ENCODE results near the gene KAZN.
"Not testable (repeated sequence)": the region's sequence is repeated elsewhere in the genome, so short reads cannot be mapped to it uniquely, and the experiment has no call there.

Gene KAZN

GRCh38 chr1:14572861-14573260 is 25.6 kb upstream of the KAZN start:
- peaks cover 10% of the 10 kb centered on the region for H3K9me3 Mint-ChIP-seq
- no peak overlapping the region for H3K4me3 Mint-ChIP-seq
- no peaks in the 10 kb centered on the region for H3K36me3 Mint-ChIP-seq
- ATAC-seq (ENCODE audit: low read depth) (no peak), DNase-seq (ENCODE audit: low spot score in 2 of 2) (no peak)
- no peaks in the 10 kb centered on the region for H3K4me1 Mint-ChIP-seq
- peaks cover 6% of the 10 kb centered on the region for H3K27me3 Mint-ChIP-seq
- no peak overlapping the region for H3K27ac Mint-ChIP-seq

GRCh38 chr1:14576155-14576554 is 22.3 kb upstream of the KAZN start:
- Mint-ChIP-seq H3K4me1 (no peaks in the 10 kb centered on the region), H3K4me3 (no peak overlapping the region), H3K27me3 (peaks cover 7% of the 10 kb centered on the region), H3K9me3 (peaks cover 12% of the 10 kb centered on the region), H3K36me3 (peaks cover under 1% of the 10 kb centered on the region), H3K27ac (no peak overlapping the region)
- ATAC-seq (ENCODE audit: low read depth) = no peak
- no peak for DNase-seq (ENCODE audit: low spot score in 2 of 2)

- H3K4me1 Mint-ChIP-seq = no peaks in the 10 kb centered on the region
- DNase-seq (ENCODE audit: low spot score in 2 of 2) (no peak), ATAC-seq (ENCODE audit: low read depth) (no peak)
- peaks cover 8% of the 10 kb centered on the region for H3K27me3 Mint-ChIP-seq
- peaks cover 17% of the 10 kb centered on the region for H3K9me3 Mint-ChIP-seq
- no peak overlapping the region for H3K27ac Mint-ChIP-seq
- H3K36me3 Mint-ChIP-seq = peaks cover 3% of the 10 kb centered on the region
- H3K4me3 Mint-ChIP-seq = no peak overlapping the region
Observed at GRCh38 chr1:14577261-14577660, 21.2 kb upstream of the KAZN start.

- no peak for DNase-seq (ENCODE audit: low spot score in 2 of 2)
- ATAC-seq (ENCODE audit: low read depth) = no peak
- H3K36me3 Mint-ChIP-seq = peaks cover 3% of the 10 kb centered on the region
- H3K4me3 Mint-ChIP-seq = no peak overlapping the region
- no peak overlapping the region for H3K27ac Mint-ChIP-seq
- H3K27me3 Mint-ChIP-seq = peaks cover 8% of the 10 kb centered on the region
- peaks cover 17% of the 10 kb centered on the region for H3K9me3 Mint-ChIP-seq
- H3K4me1 Mint-ChIP-seq = no peaks in the 10 kb centered on the region
Observed at GRCh38 chr1:14578156-14578555, 20.3 kb upstream of the KAZN start.

GRCh38 chr1:14580295-14580694 is 18.2 kb upstream of the KAZN start:
- not testable (repeated sequence) for H3K36me3 Mint-ChIP-seq; H3K27me3 Mint-ChIP-seq; ATAC-seq (ENCODE audit: low read depth); H3K27ac Mint-ChIP-seq; H3K4me1 Mint-ChIP-seq; DNase-seq (ENCODE audit: low spot score in 2 of 2); H3K4me3 Mint-ChIP-seq
- H3K9me3 Mint-ChIP-seq = peaks cover 13% of the 10 kb centered on the region

- Mint-ChIP-seq H3K27ac (no peak overlapping the region), H3K36me3 (peaks cover 3% of the 10 kb centered on the region), H3K9me3 (peaks cover 13% of the 10 kb centered on the region), H3K27me3 (peaks cover 8% of the 10 kb centered on the region), H3K4me1 (no peaks in the 10 kb centered on the region), H3K4me3 (no peak overlapping the region)
- DNase-seq (ENCODE audit: low spot score in 2 of 2) (no peak), ATAC-seq (ENCODE audit: low read depth) (no peak)
Observed at GRCh38 chr1:14580986-14581385, 17.5 kb upstream of the KAZN start.

- no peak for ATAC-seq (ENCODE audit: low read depth)
- H3K27ac Mint-ChIP-seq = no peak overlapping the region
- peaks cover 3% of the 10 kb centered on the region for H3K36me3 Mint-ChIP-seq
- DNase-seq (ENCODE audit: low spot score in 2 of 2) = no peak
- H3K4me1 Mint-ChIP-seq = no peaks in the 10 kb centered on the region
- H3K9me3 Mint-ChIP-seq = peaks cover 11% of the 10 kb centered on the region
- H3K27me3 Mint-ChIP-seq = peaks cover 5% of the 10 kb centered on the region
- H3K4me3 Mint-ChIP-seq = no peak overlapping the region
Observed at GRCh38 chr1:14583788-14584187, 14.7 kb upstream of the KAZN start.

- no peak overlapping the region for H3K27ac Mint-ChIP-seq
- H3K27me3 Mint-ChIP-seq = peaks cover 5% of the 10 kb centered on the region
- peaks cover 11% of the 10 kb centered on the region for H3K9me3 Mint-ChIP-seq
- no peaks in the 10 kb centered on the region for H3K4me1 Mint-ChIP-seq
- ATAC-seq (ENCODE audit: low read depth) = no peak
- DNase-seq (ENCODE audit: low spot score in 2 of 2) = no peak
- peaks cover 3% of the 10 kb centered on the region for H3K36me3 Mint-ChIP-seq
- no peak overlapping the region for H3K4me3 Mint-ChIP-seq
Observed at GRCh38 chr1:14585728-14586127, 12.8 kb upstream of the KAZN start.

- ATAC-seq (ENCODE audit: low read depth) (no peak), DNase-seq (ENCODE audit: low spot score in 2 of 2) (no peak)
- H3K27me3 Mint-ChIP-seq = peaks cover 3% of the 10 kb centered on the region
- H3K27ac Mint-ChIP-seq = no peak overlapping the region
- H3K36me3 Mint-ChIP-seq = no peaks in the 10 kb centered on the region
- H3K4me3 Mint-ChIP-seq = no peak overlapping the region
- no peaks in the 10 kb centered on the region for H3K4me1 Mint-ChIP-seq
- H3K9me3 Mint-ChIP-seq = no peaks in the 10 kb centered on the region
Observed at GRCh38 chr1:14590411-14591180, 7.9 kb upstream of the KAZN start.

- ATAC-seq (ENCODE audit: low read depth) = no peak
- Mint-ChIP-seq H3K9me3 (peaks cover 4% of the 10 kb centered on the region), H3K27me3 (peaks cover 6% of the 10 kb centered on the region), H3K27ac (no peak overlapping the region), H3K4me3 (no peak overlapping the region), H3K36me3 (no peaks in the 10 kb centered on the region), H3K4me1 (no peaks in the 10 kb centered on the region)
- no peak for DNase-seq (ENCODE audit: low spot score in 2 of 2)
Observed at GRCh38 chr1:14591600-14591999, 6.9 kb upstream of the KAZN start.

GRCh38 chr1:14592004-14592631 is 6.4 kb upstream of the KAZN start:
- H3K27ac Mint-ChIP-seq = no peak overlapping the region
- H3K9me3 Mint-ChIP-seq = peaks cover 4% of the 10 kb centered on the region
- no peak for DNase-seq (ENCODE audit: low spot score in 2 of 2)
- H3K27me3 Mint-ChIP-seq = peaks cover 6% of the 10 kb centered on the region
- no peaks in the 10 kb centered on the region for H3K36me3 Mint-ChIP-seq
- no peaks in the 10 kb centered on the region for H3K4me1 Mint-ChIP-seq
- ATAC-seq (ENCODE audit: low read depth) = no peak
- no peak overlapping the region for H3K4me3 Mint-ChIP-seq

GRCh38 chr1:14593302-14593701 is 5.2 kb upstream of the KAZN start:
- H3K4me1 Mint-ChIP-seq = no peaks in the 10 kb centered on the region
- no peak for DNase-seq (ENCODE audit: low spot score in 2 of 2)
- H3K27me3 Mint-ChIP-seq = peaks cover 6% of the 10 kb centered on the region
- no peak overlapping the region for H3K27ac Mint-ChIP-seq
- H3K36me3 Mint-ChIP-seq = no peaks in the 10 kb centered on the region
- H3K9me3 Mint-ChIP-seq = peaks cover 4% of the 10 kb centered on the region
- no peak overlapping the region for H3K4me3 Mint-ChIP-seq
- no peak for ATAC-seq (ENCODE audit: low read depth)

- Mint-ChIP-seq H3K9me3 (peaks cover 4% of the 10 kb centered on the region), H3K27me3 (peaks cover 6% of the 10 kb centered on the region), H3K4me3 (no peak overlapping the region), H3K36me3 (no peaks in the 10 kb centered on the region), H3K4me1 (no peaks in the 10 kb centered on the region), H3K27ac (no peak overlapping the region)
- DNase-seq (ENCODE audit: low spot score in 2 of 2) (no peak), ATAC-seq (ENCODE audit: low read depth) (no peak)
Observed at GRCh38 chr1:14594045-14594444, 4.4 kb upstream of the KAZN start.

- Mint-ChIP-seq H3K27ac (no peak overlapping the region), H3K4me1 (peaks cover 3% of the 10 kb centered on the region), H3K36me3 (no peaks in the 10 kb centered on the region), H3K9me3 (peaks cover 4% of the 10 kb centered on the region), H3K27me3 (peaks cover 16% of the 10 kb centered on the region), H3K4me3 (no peak overlapping the region)
- DNase-seq (ENCODE audit: low spot score in 2 of 2) = no peak
- ATAC-seq (ENCODE audit: low read depth) = no peak
Observed at GRCh38 chr1:14596591-14596990, 1.9 kb upstream of the KAZN start.

All from memory B cell (primary cell).